GM12865 (cell line): Measurements from ENCODE around the gene DYRK1B.
"Not testable (repeated sequence)": the region's sequence is repeated elsewhere in the genome, so short reads cannot be mapped to it uniquely, and the experiment has no call there.

ENCODE experiments used
- DNase-seq: peaks from one replicate; pipeline ENCODE4 v3.0.0; 2010; ENCODE audit warnings: low read depth
- H3K4me3 ChIP-seq: 2 replicates; pipeline ENCODE4 v1.5.1; 2011; ENCODE audit warnings: mild to moderate bottlenecking, low read depth, low read length, control low read depth
- TF ChIP-seq, protein P1 (sequence below): IDR thresholded peaks from 2 replicates; pipeline ENCODE4 v1.5.1; 2011; ENCODE audit warnings: low read length, control low read depth, low read depth, inconsistent platforms; ENCODE audit not compliant: insufficient read depth; ENCODE audit errors: missing control alignments

DYRK1B gene

DNA sequence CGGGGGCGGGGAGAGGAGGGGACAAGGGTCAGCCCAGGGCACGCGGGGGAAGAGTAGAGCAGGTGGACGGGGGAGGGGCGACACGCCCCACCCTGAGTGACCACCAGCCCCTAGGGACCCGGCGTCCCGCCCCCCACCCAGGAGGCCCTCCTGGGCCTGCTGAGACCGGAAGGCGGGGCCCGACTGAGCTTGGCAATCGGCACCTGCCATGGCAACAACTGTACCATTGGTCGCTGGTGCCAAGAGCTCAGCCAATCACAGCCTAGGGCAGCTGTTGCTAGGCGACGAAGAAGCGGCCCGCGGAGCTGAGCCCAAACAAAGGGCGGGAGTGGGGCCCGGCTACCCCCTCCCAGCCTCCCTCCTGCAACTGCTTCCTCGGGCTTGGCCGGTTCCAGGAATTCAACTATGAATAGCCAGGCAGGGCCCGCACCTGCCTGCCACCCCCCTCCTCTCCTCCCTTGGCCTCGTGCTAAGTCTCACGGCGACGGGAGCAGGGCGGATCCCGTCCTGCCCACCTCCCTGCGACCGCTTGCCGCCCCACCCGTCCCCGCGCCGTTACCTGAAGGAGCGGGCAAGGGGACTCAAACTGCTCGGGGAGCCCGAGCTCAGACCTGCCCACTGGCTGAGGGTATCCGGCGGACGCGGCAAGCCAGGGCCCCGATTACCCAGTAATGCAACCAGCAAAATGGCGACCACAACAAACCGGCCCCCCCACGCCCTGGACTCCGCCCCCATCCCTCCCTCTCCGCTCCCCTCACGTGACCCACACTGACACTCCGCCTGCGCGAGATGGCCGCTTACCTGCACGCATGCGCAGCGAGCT, at the start of gene DYRK1B:
Gene DYRK1B (minus strand): TSS at position 699 of the 823 bp plus-strand sequence. CDS start 2,295 bp downstream, outside the sequence.
- TF ChIP-seq, protein P1, sequence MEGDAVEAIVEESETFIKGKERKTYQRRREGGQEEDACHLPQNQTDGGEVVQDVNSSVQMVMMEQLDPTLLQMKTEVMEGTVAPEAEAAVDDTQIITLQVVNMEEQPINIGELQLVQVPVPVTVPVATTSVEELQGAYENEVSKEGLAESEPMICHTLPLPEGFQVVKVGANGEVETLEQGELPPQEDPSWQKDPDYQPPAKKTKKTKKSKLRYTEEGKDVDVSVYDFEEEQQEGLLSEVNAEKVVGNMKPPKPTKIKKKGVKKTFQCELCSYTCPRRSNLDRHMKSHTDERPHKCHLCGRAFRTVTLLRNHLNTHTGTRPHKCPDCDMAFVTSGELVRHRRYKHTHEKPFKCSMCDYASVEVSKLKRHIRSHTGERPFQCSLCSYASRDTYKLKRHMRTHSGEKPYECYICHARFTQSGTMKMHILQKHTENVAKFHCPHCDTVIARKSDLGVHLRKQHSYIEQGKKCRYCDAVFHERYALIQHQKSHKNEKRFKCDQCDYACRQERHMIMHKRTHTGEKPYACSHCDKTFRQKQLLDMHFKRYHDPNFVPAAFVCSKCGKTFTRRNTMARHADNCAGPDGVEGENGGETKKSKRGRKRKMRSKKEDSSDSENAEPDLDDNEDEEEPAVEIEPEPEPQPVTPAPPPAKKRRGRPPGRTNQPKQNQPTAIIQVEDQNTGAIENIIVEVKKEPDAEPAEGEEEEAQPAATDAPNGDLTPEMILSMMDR = no peak
- peak; percentile 99 for DNase-seq
- H3K4me3 ChIP-seq = peak within 1 kb of the TSS; percentile 70

DNA sequence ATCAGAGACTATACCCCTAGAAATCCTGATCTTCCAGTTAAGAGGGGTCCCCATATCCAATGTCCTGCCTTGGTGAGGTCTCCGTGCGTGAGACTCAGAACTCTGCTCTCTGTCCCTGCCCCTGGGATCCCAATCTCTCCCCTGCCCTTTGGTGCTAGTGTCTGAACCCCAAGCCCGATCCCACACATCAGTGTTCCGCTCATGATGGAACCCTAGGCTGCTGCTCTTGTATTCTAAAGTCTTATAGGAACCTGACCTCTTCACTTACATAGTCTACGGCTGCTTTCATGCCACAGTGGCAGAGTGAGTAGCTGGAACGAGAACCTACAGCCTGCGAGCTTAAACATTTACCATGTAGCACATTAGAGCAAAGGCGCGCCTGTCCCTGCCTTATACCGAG, 48.7 kb upstream of the DYRK1B start:
- DNase-seq, H3K4me3 ChIP-seq: not testable (repeated sequence)

DNA sequence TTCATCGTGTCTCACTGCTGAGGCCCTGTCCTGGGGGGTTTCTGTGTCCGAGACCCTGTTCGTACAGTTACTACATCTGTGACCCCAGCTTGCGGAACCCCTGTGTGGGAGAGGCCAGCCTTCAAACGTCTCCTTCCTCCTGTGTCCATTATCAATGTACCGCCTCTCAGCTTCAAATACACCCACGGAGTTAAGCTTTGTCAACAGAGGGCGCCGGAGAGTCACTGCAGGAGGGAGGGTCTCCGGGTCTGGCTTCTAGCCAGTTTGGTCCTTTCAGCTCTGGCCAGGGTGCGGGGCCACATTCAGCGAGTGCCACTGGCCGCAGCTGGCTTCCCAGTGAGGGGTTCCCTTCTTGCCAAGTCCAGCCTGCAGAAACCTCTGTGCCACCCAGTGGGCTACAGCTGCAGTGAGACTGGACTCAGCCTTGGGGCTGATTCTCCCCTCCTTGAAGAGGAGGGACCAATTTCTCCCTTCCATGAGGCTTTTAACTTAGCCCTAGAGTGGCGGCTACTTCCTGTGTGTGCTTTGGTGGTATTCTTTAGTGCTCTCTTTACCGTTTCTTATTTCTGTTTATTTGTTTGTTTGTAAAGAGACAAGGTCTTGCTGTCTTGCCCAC, 47.6 kb upstream of the DYRK1B start:
- TF ChIP-seq, protein P1 = peak; percentile 54
- not testable (repeated sequence) for H3K4me3 ChIP-seq
- DNase-seq = peak; percentile 58

DNA sequence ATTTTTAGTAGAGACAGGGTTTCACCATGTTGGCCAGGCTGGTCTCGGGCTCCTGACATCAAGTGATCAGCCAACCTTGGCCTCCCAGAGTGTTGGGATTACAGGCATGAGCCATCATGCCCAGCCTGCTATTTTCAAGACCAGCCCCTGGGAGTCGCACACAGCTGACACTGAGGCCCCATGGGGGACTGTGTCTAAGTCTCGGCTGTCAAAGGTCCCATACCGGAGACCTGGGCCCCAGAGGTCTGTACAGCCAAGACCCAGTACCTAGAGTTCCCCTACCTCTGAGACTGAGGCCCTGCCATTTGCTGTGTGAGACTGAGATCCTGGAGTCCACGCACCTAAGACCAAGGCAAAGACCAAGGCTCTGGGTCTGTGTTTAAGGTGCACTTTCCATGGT, 46.3 kb upstream of the DYRK1B start:
- not testable (repeated sequence) for H3K4me3 ChIP-seq, DNase-seq

DNA sequence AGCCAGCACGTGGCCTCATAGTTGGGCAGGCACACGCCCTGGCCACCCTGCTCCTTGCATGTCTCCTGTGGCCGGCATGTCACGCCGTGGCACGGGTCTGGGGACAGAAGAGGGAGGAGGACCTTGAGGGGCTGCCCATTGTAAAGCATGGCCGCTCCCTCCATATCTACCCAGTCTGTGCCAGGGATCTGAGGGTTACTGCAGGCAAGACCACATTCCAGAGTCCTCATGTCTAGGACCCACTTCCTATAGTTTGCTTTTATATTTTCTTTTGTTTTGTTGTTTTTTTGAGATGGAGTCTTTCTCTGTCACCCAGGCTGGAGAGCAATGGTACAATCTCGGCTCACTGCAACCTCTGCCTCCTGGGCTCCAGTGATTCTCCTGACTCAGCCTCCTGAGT, 45.8 kb upstream of the DYRK1B start:
- not testable (repeated sequence) for DNase-seq, H3K4me3 ChIP-seq

DNA sequence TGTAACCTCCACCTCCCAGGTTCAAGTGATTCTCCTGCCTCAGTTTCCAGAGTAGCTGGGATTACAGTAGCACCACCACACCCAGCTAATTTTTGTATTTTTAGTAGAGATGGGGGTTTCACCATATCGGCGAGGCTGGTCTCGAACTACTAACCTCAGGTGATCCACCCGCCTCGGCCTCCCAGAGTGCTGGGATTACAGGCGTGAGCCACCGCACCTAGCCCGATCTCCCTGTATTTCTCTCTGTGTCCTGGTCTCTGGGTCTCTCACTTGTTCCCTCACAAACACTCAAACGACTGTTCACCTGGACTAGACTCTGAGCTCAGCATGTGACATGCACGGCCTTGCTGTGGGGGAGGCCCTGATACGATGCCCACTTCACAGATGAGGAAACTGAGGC, 44.9 kb upstream of the DYRK1B start:
- not testable (repeated sequence) for H3K4me3 ChIP-seq, DNase-seq

DNA sequence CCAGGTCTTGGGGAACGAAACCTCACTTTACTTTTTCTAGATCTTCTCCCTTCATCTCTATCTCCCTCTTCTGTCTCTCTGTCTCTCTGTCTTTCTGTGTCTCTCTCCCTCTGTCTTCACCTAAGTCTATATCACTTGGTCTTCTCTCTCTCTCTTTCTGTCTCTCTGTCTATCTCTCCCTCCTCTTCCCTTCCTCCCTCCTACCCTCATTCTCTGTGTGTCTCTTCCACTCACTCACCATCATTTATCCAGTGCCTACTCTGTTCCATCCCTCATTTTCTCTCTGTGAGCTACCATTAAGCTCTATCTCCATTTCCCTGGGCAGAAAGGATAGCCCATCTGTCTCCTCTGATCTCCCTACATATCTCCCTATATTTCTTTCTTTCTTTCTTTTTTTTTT, 44.4 kb upstream of the DYRK1B start:
- no peak overlapping the region for H3K4me3 ChIP-seq
- DNase-seq = no peak

DNA sequence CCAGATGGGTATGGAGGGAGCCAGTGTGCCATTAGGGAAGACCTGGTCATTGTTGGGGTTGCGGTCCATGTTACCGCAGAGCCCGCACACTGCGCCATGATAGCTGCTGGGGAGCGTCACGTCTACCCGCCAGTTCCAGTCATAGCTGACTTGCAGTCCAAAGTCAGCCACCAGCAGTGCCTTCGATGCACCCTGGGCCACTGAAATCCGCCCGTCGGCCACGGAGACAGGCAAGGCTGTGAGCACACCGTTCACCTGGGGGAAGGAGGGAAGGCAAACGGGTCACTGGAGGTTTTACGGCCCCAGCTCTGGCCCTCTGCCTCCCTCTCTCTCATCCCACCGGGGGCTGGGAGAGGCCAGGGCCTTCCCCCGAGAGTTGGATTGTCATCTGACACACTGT, 44.0 kb upstream of the DYRK1B start:
- not testable (repeated sequence) for DNase-seq, H3K4me3 ChIP-seq

More for the DNA sequence above, 44.4 kb upstream of the DYRK1B start:
- TF ChIP-seq, protein P1 = no peak

DNA sequence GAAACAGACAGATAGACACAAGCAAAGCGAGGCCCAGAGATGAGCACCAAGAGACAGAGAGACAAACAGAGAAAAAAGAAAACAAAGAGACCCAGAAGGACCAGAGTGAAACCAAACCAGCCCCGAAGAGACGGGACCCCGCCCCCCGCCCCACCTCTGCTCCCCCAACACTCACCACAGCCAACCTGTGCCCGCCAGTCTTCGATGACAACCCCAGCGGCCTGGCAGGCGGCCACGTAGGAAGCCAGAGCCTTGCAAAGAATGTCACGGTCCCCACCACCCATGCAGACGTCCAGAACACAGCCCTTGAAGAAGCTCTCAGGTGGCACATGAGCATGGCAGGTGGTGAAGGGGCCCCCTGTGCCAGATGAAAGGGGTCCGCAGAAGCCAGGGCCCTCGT, 43.5 kb upstream of the DYRK1B start:
- H3K4me3 ChIP-seq, DNase-seq: not testable (repeated sequence)

DNA sequence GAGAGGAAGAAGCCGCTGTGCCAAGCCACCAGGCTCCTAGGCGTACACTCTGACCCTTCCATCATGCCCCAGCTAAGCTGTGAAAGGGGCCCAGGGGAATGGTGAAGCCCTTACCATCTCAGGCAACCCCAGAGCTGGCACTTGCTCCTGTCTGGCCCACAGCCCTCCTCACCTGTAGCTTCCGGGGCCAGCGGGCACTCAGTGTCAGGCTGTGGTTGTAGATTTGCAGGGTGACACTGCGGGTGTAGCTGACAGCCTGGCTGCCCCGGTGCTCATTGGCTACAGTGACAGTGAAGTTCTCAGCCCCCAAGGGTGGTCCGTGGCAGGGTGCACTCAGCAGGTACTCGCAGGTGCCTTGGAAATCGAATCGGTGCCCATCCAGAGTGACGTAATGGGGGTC, 42.5 kb upstream of the DYRK1B start:
- DNase-seq, H3K4me3 ChIP-seq: not testable (repeated sequence)

DNA sequence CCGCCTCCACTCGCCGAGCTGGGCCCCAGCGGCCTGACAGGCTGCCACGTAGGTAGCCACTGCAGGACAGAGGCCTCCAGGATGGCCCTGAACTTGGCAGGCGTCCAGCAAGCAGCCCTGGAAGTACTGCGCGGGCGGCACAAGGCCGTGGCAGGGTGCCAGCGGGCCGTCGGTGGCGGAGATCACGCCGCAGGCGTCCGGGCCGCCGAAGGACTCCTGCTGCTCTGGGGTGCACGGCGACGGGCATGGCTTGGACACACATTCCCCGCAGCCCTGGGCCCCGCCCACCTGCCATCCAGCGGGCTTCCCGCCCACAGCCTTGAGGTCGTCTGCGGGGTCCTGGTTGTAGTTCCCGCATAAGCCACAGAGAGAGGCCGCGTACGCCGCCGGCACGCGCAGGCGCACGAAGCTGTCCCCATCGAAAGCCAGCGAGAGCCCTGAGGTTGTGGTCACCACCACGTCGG, 41.5 kb upstream of the DYRK1B start:
- H3K4me3 ChIP-seq, DNase-seq: not testable (repeated sequence)
